ENCODE results near the gene ELMO1.

DNA sequence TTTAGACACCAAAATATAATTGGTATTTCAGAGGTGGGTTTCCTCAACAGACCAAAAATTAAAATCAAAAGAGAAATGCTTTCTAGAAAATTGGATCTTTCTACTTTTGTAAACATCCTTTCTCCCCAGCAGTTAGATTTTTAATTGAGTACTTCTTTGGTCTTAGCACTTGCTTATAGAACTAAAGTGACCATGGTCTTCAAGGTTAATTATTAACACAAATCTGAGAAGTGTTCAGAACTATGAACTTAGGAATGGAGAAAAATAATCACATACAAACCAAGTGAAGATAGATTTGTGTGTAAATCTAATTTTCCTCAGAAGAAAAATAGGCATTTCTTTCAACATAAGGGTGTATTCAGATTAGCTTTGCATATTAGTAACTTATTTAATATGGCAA is 355.4 kb downstream of the ELMO1 start:
- TF ChIP-seq, protein P1, sequence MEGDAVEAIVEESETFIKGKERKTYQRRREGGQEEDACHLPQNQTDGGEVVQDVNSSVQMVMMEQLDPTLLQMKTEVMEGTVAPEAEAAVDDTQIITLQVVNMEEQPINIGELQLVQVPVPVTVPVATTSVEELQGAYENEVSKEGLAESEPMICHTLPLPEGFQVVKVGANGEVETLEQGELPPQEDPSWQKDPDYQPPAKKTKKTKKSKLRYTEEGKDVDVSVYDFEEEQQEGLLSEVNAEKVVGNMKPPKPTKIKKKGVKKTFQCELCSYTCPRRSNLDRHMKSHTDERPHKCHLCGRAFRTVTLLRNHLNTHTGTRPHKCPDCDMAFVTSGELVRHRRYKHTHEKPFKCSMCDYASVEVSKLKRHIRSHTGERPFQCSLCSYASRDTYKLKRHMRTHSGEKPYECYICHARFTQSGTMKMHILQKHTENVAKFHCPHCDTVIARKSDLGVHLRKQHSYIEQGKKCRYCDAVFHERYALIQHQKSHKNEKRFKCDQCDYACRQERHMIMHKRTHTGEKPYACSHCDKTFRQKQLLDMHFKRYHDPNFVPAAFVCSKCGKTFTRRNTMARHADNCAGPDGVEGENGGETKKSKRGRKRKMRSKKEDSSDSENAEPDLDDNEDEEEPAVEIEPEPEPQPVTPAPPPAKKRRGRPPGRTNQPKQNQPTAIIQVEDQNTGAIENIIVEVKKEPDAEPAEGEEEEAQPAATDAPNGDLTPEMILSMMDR (IDR thresholded peaks at IDR 0.05) = no peak
- no peak for TF ChIP-seq POLR2A (IDR thresholded peaks at IDR 0.05)
- no peak for TF ChIP-seq POLR2AphosphoS5 (IDR thresholded peaks at IDR 0.05)
